ENCODE results near the gene MAP4. TPM values are rescaled to one million over a fixed set of nuclear protein-coding genes. Genes with fewer than 3 reads are reported as not detected.

MAP4 gene
- total and polyA plus RNA-seq, 10 donors, result 22.3 to 163 (median 100) TPM

GRCh38 chr3:47899495-47900108 lies 116.6 kb downstream of the MAP4 start:
- Histone ChIP-seq H3K27me3 (replicated peaks in 1 of 7) (no peaks in the 10 kb centered on the region), H3K4me3 (no peak overlapping the region), H3K4me1 (no peaks in the 10 kb centered on the region), H3K9me3 (no peaks in the 10 kb centered on the region), H3K36me3 (peaks cover 0 to 86% (median 9%) of the 10 kb centered on the region in 6 donors), H3K27ac (no peak overlapping the region)
- no peak for TF ChIP-seq POLR2AphosphoS5 (IDR thresholded peaks at IDR 0.05)
- no peak for TF ChIP-seq POLR2A (IDR thresholded peaks at IDR 0.05)
- TF ChIP-seq, protein P1, sequence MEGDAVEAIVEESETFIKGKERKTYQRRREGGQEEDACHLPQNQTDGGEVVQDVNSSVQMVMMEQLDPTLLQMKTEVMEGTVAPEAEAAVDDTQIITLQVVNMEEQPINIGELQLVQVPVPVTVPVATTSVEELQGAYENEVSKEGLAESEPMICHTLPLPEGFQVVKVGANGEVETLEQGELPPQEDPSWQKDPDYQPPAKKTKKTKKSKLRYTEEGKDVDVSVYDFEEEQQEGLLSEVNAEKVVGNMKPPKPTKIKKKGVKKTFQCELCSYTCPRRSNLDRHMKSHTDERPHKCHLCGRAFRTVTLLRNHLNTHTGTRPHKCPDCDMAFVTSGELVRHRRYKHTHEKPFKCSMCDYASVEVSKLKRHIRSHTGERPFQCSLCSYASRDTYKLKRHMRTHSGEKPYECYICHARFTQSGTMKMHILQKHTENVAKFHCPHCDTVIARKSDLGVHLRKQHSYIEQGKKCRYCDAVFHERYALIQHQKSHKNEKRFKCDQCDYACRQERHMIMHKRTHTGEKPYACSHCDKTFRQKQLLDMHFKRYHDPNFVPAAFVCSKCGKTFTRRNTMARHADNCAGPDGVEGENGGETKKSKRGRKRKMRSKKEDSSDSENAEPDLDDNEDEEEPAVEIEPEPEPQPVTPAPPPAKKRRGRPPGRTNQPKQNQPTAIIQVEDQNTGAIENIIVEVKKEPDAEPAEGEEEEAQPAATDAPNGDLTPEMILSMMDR (IDR thresholded peaks at IDR 0.05 in 8 of 11, conservative IDR thresholded peaks at IDR 0.05 in 3 of 11), result no peak
- intact Hi-C loops (cut with DNase I; ENCODE audit: low total_unique reads), result no loop called here
- DNase-seq, result no peak
- WGBS, 5 donors, result 93 to 98% (median 96%) methylated on average over 3 of the region's 3 CpGs

GRCh38 chr3:47897954-47898353 lies 118.3 kb downstream of the MAP4 start:
- no peak overlapping the region for H3K4me3 ChIP-seq
- no peak for DNase-seq
- intact Hi-C loops (cut with DNase I; ENCODE audit: low total_unique reads), result no loop called here

GRCh38 chr3:47896736-47897135 lies 119.5 kb downstream of the MAP4 start:
- Histone ChIP-seq H3K4me3 (no peak overlapping the region), H3K27ac (no peak overlapping the region), H3K9me3 (no peaks in the 10 kb centered on the region), H3K27me3 (replicated peaks in 1 of 7) (no peaks in the 10 kb centered on the region), H3K36me3 (peaks cover 0 to 96% (median 17%) of the 10 kb centered on the region in 6 donors), H3K4me1 (no peaks in the 10 kb centered on the region)
- 92 to 99% (median 95%) methylated on average over 3 of the region's 3 CpGs for WGBS, 5 donors
- intact Hi-C loops (cut with DNase I; ENCODE audit: low total_unique reads), result no loop called here
- TF ChIP-seq POLR2A (IDR thresholded peaks at IDR 0.05) (no peak), POLR2AphosphoS5 (IDR thresholded peaks at IDR 0.05) (no peak)
- TF ChIP-seq, protein P1 (IDR thresholded peaks at IDR 0.05 in 8 of 11, conservative IDR thresholded peaks at IDR 0.05 in 3 of 11), result no peak
- no peak for DNase-seq

More at GRCh38 chr3:47897954-47898353, 118.3 kb downstream of the MAP4 start:
- WGBS, 5 donors, result 79 to 86% (median 83%) methylated on average over 3 of the region's 3 CpGs
- H3K9me3 ChIP-seq, result no peaks in the 10 kb centered on the region
- peaks cover 0 to 96% (median 9%) of the 10 kb centered on the region in 6 donors for H3K36me3 ChIP-seq
- no peaks in the 10 kb centered on the region for H3K27me3 ChIP-seq (replicated peaks in 1 of 7)
- no peak overlapping the region for H3K27ac ChIP-seq
- no peaks in the 10 kb centered on the region for H3K4me1 ChIP-seq
- TF ChIP-seq POLR2A (IDR thresholded peaks at IDR 0.05) (no peak), POLR2AphosphoS5 (IDR thresholded peaks at IDR 0.05) (no peak)
- TF ChIP-seq, protein P1 (IDR thresholded peaks at IDR 0.05 in 8 of 11, conservative IDR thresholded peaks at IDR 0.05 in 3 of 11), result no peak

GRCh38 chr3:47895241-47895640 lies 121.0 kb downstream of the MAP4 start:
- no peaks in the 10 kb centered on the region for H3K27me3 ChIP-seq (replicated peaks in 1 of 7)
- H3K4me3 ChIP-seq, result no peak overlapping the region
- peaks cover 0 to 94% (median 27%) of the 10 kb centered on the region in 6 donors for H3K36me3 ChIP-seq
- TF ChIP-seq POLR2AphosphoS5 (IDR thresholded peaks at IDR 0.05), result no peak
- TF ChIP-seq, protein P1 (IDR thresholded peaks at IDR 0.05 in 8 of 11, conservative IDR thresholded peaks at IDR 0.05 in 3 of 11), result no peak
- no peak for TF ChIP-seq POLR2A (IDR thresholded peaks at IDR 0.05)
- H3K9me3 ChIP-seq, result no peaks in the 10 kb centered on the region
- intact Hi-C loops (cut with DNase I; ENCODE audit: low total_unique reads), result no loop called here
- DNase-seq, result no peak
- no peak overlapping the region for H3K27ac ChIP-seq
- H3K4me1 ChIP-seq, result peaks cover 0 to 4% (median 0%) of the 10 kb centered on the region in 6 donors
- WGBS, 5 donors, result 92 to 100% (median 94%) methylated on average over 3 of the region's 3 CpGs
